ENCODE data around the gene PTPRC. TPM values are rescaled to one million over a fixed set of nuclear protein-coding genes. Genes with fewer than 3 reads are reported as not detected.

PTPRC gene
- total RNA-seq, 1 donor from 2014 or later = 11.4 TPM

- no peak for DNase-seq (ENCODE audit: low spot score)
- intact Hi-C loops (cut with DNase I) = no loop called here
Measured at GRCh38 chr1:198686069-198686728, 47.4 kb downstream of the PTPRC start.

- DNase-seq (ENCODE audit: low spot score) = no peak
- intact Hi-C loops (cut with DNase I) = no loop called here
Measured at GRCh38 chr1:198687429-198687828, 48.6 kb downstream of the PTPRC start.

GRCh38 chr1:198691063-198691462 is 52.2 kb downstream of the PTPRC start:
- no peak for DNase-seq (ENCODE audit: low spot score)
- intact Hi-C loops (cut with DNase I) = no loop called here

- DNase-seq (ENCODE audit: low spot score) = no peak
- intact Hi-C loops (cut with DNase I) = no loop called here
Measured at GRCh38 chr1:198693321-198693720, 54.5 kb downstream of the PTPRC start.

GRCh38 chr1:198694542-198694941 is 55.7 kb downstream of the PTPRC start:
- intact Hi-C loops (cut with DNase I) = no loop called here
- DNase-seq (ENCODE audit: low spot score) = no peak

GRCh38 chr1:198696211-198696610 is 57.4 kb downstream of the PTPRC start:
- intact Hi-C loops (cut with DNase I) = no loop called here
- no peak for DNase-seq (ENCODE audit: low spot score)

- intact Hi-C loops (cut with DNase I) = no loop called here
- DNase-seq (ENCODE audit: low spot score) = no peak
Measured at GRCh38 chr1:198699167-198700015, 60.6 kb downstream of the PTPRC start.

GRCh38 chr1:198700016-198700392 is 61.2 kb downstream of the PTPRC start:
- no peak for DNase-seq (ENCODE audit: low spot score)
- intact Hi-C loops (cut with DNase I) = no loop called here

- intact Hi-C loops (cut with DNase I) = no loop called here
- no peak for DNase-seq (ENCODE audit: low spot score)
Measured at GRCh38 chr1:198700396-198700795, 61.6 kb downstream of the PTPRC start.

GRCh38 chr1:198701250-198701649 is 62.4 kb downstream of the PTPRC start:
- no peak for DNase-seq (ENCODE audit: low spot score)
- intact Hi-C loops (cut with DNase I) = no loop called here

- intact Hi-C loops (cut with DNase I) = no loop called here
- no peak for DNase-seq (ENCODE audit: low spot score)
Measured at GRCh38 chr1:198701766-198702539, 63.1 kb downstream of the PTPRC start.

GRCh38 chr1:198708761-198709525 is 70.1 kb downstream of the PTPRC start:
- intact Hi-C loops (cut with DNase I) = no loop called here

GRCh38 chr1:198711837-198712236 is 73.0 kb downstream of the PTPRC start:
- DNase-seq (ENCODE audit: low spot score) = no peak
- intact Hi-C loops (cut with DNase I) = no loop called here

More at GRCh38 chr1:198708761-198709525, 70.1 kb downstream of the PTPRC start:
- no peak for DNase-seq (ENCODE audit: low spot score)

- DNase-seq (ENCODE audit: low spot score) = no peak
- intact Hi-C loops (cut with DNase I) = no loop called here
Measured at GRCh38 chr1:198713081-198713480, 74.2 kb downstream of the PTPRC start.

GRCh38 chr1:198714271-198714670 is 75.4 kb downstream of the PTPRC start:
- intact Hi-C loops (cut with DNase I) = no loop called here
- no peak for DNase-seq (ENCODE audit: low spot score)

GRCh38 chr1:198716051-198716450 is 77.2 kb downstream of the PTPRC start:
- intact Hi-C loops (cut with DNase I) = no loop called here
- DNase-seq (ENCODE audit: low spot score) = no peak

- DNase-seq (ENCODE audit: low spot score) = no peak
- intact Hi-C loops (cut with DNase I) = no loop called here
Measured at GRCh38 chr1:198717510-198717909, 78.7 kb downstream of the PTPRC start.

GRCh38 chr1:198723127-198723526 is 84.3 kb downstream of the PTPRC start:
- intact Hi-C loops (cut with DNase I) = no loop called here
- DNase-seq (ENCODE audit: low spot score) = no peak

- DNase-seq (ENCODE audit: low spot score) = no peak
- intact Hi-C loops (cut with DNase I) = no loop called here
Measured at GRCh38 chr1:198725090-198725489, 86.2 kb downstream of the PTPRC start.

- no peak for DNase-seq (ENCODE audit: low spot score)
- intact Hi-C loops (cut with DNase I) = no loop called here
Measured at GRCh38 chr1:198726455-198726854, 87.6 kb downstream of the PTPRC start.
